Renal cortex interstitium (tissue), 11 donors: ENCODE measurements around the gene NDUFS6. TPM values are rescaled to one million over a fixed set of nuclear protein-coding genes. Genes with fewer than 3 reads are reported as not detected.
"Not testable (repeated sequence)": the region's sequence is repeated elsewhere in the genome, so short reads cannot be mapped to it uniquely, and the experiment has no call there.

Experiments
- DNase-seq, 11 donors: peaks; one replicate each; pipeline ENCODE4 v3.0.0-alpha.2; 2013; ENCODE audit warnings: low read depth in 9 of 11, low spot score in 4 of 11; ENCODE audit errors: extremely low read depth in 1 of 11
- polyA plus RNA-seq, 3 donors: library from polyadenylated mRNA; unstranded; fragments of 120-200 nt; gene quantifications; one replicate each; pipeline ENCODE4 v1.2.1, GENCODE V29; 2013; ENCODE audit not compliant: insufficient read length in 3 of 3

The NDUFS6 gene
- polyA plus RNA-seq, 3 donors, result 59.7 to 87.5 (median 67.3) TPM

GRCh38 chr5:1778138-1779020 is 22.8 kb upstream of the NDUFS6 start:
- DNase-seq, result no peak

- DNase-seq, result no peak
These were observed 22.1 kb upstream of the NDUFS6 start for GRCh38 chr5:1779021-1779680.

- DNase-seq, result no peak
These were observed 21.2 kb upstream of the NDUFS6 start for GRCh38 chr5:1779782-1780613.

GRCh38 chr5:1780614-1780930 is 20.6 kb upstream of the NDUFS6 start:
- no peak for DNase-seq

GRCh38 chr5:1781107-1781506 is 20.1 kb upstream of the NDUFS6 start:
- DNase-seq, result no peak

- no peak for DNase-seq
These were observed 19.4 kb upstream of the NDUFS6 start for GRCh38 chr5:1781726-1782384.

GRCh38 chr5:1782385-1783215 is 18.6 kb upstream of the NDUFS6 start:
- DNase-seq, result no peak

GRCh38 chr5:1783216-1783554 is 18.0 kb upstream of the NDUFS6 start:
- DNase-seq, result no peak

GRCh38 chr5:1784197-1785050 is 16.8 kb upstream of the NDUFS6 start:
- DNase-seq, result no peak

GRCh38 chr5:1785062-1785461 is 16.1 kb upstream of the NDUFS6 start:
- no peak for DNase-seq

GRCh38 chr5:1785984-1786383 is 15.2 kb upstream of the NDUFS6 start:
- DNase-seq, result no peak

GRCh38 chr5:1786621-1787471 is 14.4 kb upstream of the NDUFS6 start:
- no peak for DNase-seq

- no peak for DNase-seq
These were observed 13.6 kb upstream of the NDUFS6 start for GRCh38 chr5:1787472-1788047.

- no peak for DNase-seq
These were observed 13.0 kb upstream of the NDUFS6 start for GRCh38 chr5:1788200-1788599.

GRCh38 chr5:1788828-1789227 is 12.4 kb upstream of the NDUFS6 start:
- no peak for DNase-seq

GRCh38 chr5:1789438-1789833 is 11.8 kb upstream of the NDUFS6 start:
- not testable (repeated sequence) for DNase-seq
